Progenitor cell of endocrine pancreas (in vitro differentiated cells): ENCODE results near the gene CDH18. TPM values are rescaled to one million over a fixed set of nuclear protein-coding genes. Genes with fewer than 3 reads are reported as not detected.

Experiments
- DNase-seq: peaks from one replicate; pipeline ENCODE4 v3.0.0; 2021; ENCODE audit warnings: low spot score; ENCODE audit not compliant: unreplicated experiment
- H3K27ac Mint-ChIP-seq: 2 replicates; pipeline ENCODE4 v1.8.0; 2021; ENCODE audit warnings: mild to moderate bottlenecking, moderate library complexity, mixed read lengths
- H3K27me3 Mint-ChIP-seq: 2 replicates; pipeline ENCODE4 v1.8.0; 2021; ENCODE audit warnings: mixed read lengths
- H3K36me3 Mint-ChIP-seq: 2 replicates; pipeline ENCODE4 v1.8.0; 2022; ENCODE audit warnings: mixed read lengths; ENCODE audit not compliant: insufficient read depth
- H3K4me1 Mint-ChIP-seq: 2 replicates; pipeline ENCODE4 v1.8.0; 2021; ENCODE audit warnings: low read depth, mixed read lengths
- H3K4me3 Mint-ChIP-seq: 2 replicates; pipeline ENCODE4 v1.8.0; 2021; ENCODE audit warnings: low read depth, mild to moderate bottlenecking, moderate library complexity, mixed read lengths
- H3K9me3 Mint-ChIP-seq: 2 replicates; pipeline ENCODE4 v1.8.0; 2021; ENCODE audit warnings: low read depth, mixed read lengths
- CTCF ChIP-seq: fragments of 200-600 bp; sonication (generic); IDR thresholded peaks from one replicate; pipeline ENCODE4 v1.5.0; 2021; ENCODE audit warnings: antibody characterized with exemption, mild to moderate bottlenecking; ENCODE audit not compliant: unreplicated experiment
- total RNA-seq: library from RNA; stranded (reverse); gene quantifications from 2 replicates; pipeline ENCODE4 v1.2.1, GENCODE V29; 2021

Gene CDH18
- total RNA-seq, 1 donor from 2014 or later = 1.9 TPM

DNA sequence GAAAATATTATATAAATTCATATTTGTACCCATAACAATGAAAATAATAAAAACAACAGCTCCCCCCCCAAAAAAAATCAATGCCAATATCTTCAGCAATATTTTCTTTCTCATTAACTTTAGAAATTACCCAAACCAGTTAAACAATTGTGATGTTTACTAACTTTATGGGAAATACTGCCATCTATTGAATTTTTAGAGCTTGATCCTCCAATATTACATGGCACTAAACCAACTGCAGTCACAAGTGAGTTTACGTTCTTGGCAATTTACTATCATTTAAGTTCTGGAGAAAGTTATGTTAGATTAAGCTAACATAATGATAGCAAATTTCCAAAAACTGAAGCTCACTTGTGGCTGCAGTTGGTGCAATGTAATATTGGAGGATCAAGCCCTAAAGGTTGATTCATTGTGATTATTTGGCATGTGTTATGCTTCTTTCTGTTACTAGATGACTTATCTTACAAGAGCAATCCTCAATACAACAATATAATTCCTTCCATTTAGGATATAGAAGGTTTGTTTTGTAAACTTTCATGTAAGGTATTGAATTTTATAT, 379.5 kb downstream of the CDH18 start:
- no peaks in the 10 kb centered on the region for H3K27me3 Mint-ChIP-seq
- DNase-seq = no peak
- TF ChIP-seq CTCF = peak; percentile 21
- H3K36me3 Mint-ChIP-seq = no peaks in the 10 kb centered on the region
- H3K27ac Mint-ChIP-seq = no peak overlapping the region
- H3K4me1 Mint-ChIP-seq = peaks cover 3% of the 10 kb centered on the region
- no peak overlapping the region for H3K4me3 Mint-ChIP-seq
- no peaks in the 10 kb centered on the region for H3K9me3 Mint-ChIP-seq

- Mint-ChIP-seq H3K9me3 (peaks cover 3% of the 10 kb centered on the region), H3K4me1 (peaks cover 3% of the 10 kb centered on the region), H3K27ac (no peak overlapping the region), H3K27me3 (no peaks in the 10 kb centered on the region), H3K36me3 (peaks cover 2% of the 10 kb centered on the region), H3K4me3 (no peak overlapping the region)
- no peak for TF ChIP-seq CTCF
- no peak for DNase-seq
Measured at GRCh38 chr5:19605846-19606407, 382.1 kb downstream of the CDH18 start.

- no peak for TF ChIP-seq CTCF
- Mint-ChIP-seq H3K36me3 (peaks cover 1% of the 10 kb centered on the region), H3K27ac (no peak overlapping the region), H3K27me3 (no peaks in the 10 kb centered on the region), H3K4me3 (no peak overlapping the region), H3K4me1 (no peaks in the 10 kb centered on the region), H3K9me3 (peaks cover 5% of the 10 kb centered on the region)
- DNase-seq = no peak
Measured at GRCh38 chr5:19584131-19584530, 403.9 kb downstream of the CDH18 start.

GRCh38 chr5:19577882-19578281, 410.1 kb downstream of the CDH18 start:
- H3K4me3 Mint-ChIP-seq = no peak overlapping the region
- no peaks in the 10 kb centered on the region for H3K36me3 Mint-ChIP-seq
- TF ChIP-seq CTCF = no peak
- DNase-seq = no peak
- no peaks in the 10 kb centered on the region for H3K4me1 Mint-ChIP-seq
- no peaks in the 10 kb centered on the region for H3K27me3 Mint-ChIP-seq
- no peak overlapping the region for H3K27ac Mint-ChIP-seq
- H3K9me3 Mint-ChIP-seq = no peaks in the 10 kb centered on the region

- Mint-ChIP-seq H3K36me3 (no peaks in the 10 kb centered on the region), H3K4me3 (no peak overlapping the region), H3K27ac (no peak overlapping the region), H3K4me1 (no peaks in the 10 kb centered on the region), H3K27me3 (no peaks in the 10 kb centered on the region), H3K9me3 (no peaks in the 10 kb centered on the region)
- DNase-seq = no peak
- TF ChIP-seq CTCF = no peak
Measured at GRCh38 chr5:19568004-19568403, 420.0 kb downstream of the CDH18 start.
